Activated CD4-positive, CD25-positive, alpha-beta regulatory T cell treated with anti-CD3 and anti-CD28 coated beads, Interleukin-2, amount 50 U/mL, for 16 hours (primary cell): ENCODE measurements around the gene NDEL1.
A peak's percentile ranks its signal among the peaks of the same experiment; 100 is the strongest.

ENCODE experiments used
- DNase-seq: peaks from one replicate; pipeline ENCODE4 v3.0.0-alpha.2; 2020; ENCODE audit warnings: low read depth, low spot score

The NDEL1 gene

DNA sequence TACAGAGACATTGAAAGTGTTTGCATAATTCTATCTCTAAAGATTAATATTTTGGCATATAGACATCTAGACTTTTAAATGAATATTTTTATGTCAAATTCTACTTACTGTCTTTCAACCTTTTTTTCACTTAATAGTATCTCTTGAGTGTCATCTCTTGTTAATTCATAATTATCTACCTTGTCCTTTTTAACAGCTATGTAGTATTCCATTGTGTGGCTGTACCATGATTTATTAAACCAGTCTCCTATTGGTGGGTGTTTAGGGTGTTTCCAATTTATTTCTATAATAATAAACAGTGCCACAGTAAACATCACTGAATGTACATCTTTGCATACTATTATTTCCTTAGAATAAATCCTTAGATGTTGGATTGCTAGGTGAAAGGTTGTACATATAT, 21.7 kb upstream of the NDEL1 start:
- DNase-seq = no peak

DNA sequence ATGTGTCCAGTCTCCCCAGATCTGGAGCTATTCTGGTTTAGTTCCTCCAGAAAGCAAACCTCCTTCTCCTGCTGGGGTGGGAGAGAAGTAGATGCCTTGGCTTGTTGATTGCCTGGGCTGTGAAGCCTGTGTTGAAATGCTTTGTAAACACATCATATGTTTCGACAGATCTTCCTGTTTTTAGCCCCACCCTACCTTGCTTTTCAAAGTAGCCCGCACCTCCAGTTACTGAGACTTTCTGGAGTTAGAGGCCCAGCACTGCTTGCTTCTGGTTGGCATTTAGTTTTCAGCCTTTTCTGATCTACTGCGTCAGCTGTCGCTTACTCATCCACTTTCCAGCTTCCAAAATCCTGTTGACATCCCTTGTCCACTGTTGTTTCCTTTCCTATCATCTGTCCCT, 17.9 kb upstream of the NDEL1 start:
- DNase-seq = no peak

DNA sequence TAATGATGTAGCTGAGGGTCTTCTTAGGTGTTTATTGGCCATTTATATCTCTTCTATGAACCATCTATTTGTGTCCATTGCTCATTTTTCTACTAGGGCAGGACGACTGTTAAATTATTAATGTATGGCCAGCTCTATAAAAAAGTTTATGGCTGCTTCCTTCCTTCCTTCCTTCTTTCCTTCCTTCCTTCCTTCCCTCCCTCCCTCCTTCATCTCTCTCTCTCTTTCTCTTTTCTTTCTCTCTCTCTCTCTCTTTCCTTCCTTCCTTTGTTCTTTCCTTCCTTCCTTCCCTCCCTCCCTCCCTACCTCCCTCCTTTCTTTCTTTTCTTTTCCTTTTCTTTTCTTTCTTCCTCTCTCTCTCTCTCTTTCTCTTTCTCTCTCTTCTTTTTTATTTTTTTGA, 17.2 kb upstream of the NDEL1 start:
- no peak for DNase-seq

DNA sequence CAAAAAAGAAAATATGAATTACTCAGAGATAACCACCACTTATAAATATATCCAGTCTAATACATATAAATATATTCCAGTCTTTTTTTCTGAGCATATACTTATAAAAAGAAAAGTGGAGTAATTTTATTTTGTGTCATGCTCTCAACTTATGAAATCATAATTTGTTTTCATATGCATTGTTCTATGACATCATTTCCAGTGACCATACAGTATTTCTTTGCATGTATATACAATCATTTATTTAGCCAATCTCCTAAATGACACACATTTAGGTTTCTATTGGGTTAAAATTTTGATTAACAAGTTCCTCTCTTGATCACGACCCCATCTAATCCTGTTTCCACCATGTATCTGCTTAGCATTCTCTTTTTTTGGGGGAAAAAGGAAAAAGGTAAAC, 16.4 kb upstream of the NDEL1 start:
- no peak for DNase-seq

DNA sequence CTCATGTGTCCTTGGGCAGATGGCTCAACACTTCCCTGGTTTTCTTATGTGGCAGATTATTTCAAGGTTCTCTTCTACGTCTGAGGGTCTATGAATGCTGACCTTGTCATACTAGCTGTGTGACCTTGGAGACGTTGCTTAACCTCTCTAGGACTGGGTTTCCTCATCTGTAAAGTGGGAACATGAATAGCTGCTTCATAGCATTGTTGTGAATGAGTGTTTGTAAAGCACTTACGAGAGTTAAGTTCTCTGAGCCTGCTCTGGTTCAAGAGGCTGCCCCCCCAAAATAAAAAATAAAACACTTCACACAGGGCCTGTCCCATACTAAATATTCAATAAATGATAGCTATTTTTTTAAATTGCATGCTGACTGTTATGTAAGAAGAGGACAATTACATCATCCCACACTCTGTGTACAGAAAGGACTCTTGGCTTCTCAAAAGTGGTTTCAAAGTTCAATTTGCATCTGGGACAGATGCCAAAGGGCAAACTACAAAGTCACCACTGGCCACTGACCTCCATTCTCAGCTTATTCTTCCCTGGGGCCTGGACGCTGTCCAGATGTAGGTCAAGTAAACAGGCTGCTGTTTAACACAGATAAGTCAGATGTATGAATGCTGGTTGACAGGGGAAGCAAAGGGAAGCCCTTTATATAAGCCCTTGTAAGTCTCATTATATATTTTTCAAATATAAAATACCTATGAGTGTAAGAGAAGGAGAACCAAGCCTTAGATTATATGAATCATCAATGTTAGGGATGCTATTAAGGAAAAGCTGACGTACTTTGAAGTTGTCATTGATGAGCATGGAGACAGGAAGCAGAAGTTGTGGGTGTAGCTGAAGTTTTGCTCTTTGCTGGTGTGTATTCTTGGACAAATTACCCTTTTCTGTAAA, 15.4 kb upstream of the NDEL1 start:
- no peak for DNase-seq

DNA sequence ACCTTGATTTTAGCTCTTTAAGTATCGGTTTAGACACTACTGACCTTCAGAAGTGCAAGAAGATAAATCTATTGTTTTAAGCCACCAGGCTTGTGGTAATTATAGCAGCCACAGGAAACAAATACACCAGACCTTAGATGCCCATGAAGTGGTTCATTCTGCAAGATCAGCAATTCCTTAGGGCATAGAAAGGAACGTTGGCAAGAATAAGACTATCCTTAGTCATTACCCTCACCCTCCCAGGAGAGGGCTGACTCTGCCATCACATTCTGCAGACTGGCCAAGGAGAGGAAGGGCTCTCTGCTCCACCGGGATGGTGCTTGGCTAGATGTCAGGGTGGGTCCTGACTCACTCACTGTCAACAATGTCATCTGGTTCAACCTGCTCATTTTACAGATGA, 14.1 kb upstream of the NDEL1 start:
- no peak for DNase-seq

DNA sequence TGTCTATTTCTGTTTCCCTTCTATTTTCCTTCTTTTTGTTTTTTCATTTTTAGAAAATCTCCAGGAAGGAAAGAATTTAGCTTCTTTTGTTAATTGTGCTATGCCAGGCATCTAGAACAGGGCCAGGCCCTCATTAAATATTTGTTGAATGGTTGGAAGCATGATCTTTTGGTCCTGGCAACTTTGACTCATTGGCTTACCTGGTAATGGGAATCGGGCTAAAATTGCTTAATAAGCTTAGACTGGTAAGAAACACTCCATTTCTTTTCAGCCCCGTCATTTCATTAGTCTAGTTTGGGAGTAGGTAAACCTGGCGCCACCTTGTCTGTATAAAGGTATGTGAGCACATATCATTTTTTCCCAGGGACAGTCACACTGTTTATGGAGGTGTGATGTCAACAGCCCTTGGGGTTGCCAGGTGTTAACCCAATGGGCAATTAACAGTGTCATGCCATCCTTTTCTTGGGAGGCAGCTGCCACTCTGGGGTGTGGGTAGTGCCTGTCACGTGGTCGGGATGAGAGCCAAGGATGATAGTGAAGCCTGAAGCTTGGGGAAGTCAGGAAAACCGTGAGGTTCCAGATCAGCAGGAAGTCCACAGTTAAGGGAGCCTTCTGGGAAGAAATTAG, 9.5 kb upstream of the NDEL1 start:
- no peak for DNase-seq

DNA sequence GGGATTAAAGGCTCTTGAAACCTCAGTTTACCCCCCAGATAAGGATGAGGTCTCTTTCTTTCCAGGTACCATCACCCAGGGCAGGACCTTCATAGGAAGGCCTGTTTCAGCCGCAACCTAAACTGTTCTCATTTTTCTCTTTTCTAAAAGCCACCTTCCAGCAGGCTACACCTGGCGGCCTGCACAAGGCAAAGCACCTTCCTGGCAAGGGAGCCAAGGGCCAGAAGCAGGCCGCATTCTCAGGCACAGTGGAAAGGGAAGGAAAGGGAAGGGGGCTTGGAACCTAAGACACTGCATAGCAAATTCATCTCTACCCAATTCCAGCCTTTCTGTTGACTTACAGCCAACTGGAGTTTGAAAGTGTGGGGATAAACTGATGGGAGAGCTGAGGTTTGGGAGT, 8.9 kb upstream of the NDEL1 start:
- no peak for DNase-seq

DNA sequence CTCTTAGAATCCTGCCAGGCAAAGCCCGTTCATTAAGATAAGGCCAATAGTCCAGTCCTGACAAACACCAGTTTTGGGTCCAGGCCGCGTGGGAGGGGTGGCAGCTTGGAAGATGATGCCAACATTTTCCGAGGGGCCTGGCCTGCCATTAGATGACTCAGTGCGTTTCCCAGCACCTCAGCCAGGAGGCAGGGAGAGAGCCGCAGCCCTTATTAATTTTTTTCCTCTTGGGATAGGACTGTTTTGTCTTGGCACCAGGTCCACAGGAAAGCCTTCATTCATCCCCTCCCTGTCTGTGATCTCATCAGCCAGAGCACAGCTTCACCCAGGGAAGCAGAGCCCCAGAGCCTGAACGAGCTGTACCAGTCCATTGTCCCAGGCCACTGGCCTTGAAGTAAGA, 4.7 kb upstream of the NDEL1 start:
- no peak for DNase-seq

DNA sequence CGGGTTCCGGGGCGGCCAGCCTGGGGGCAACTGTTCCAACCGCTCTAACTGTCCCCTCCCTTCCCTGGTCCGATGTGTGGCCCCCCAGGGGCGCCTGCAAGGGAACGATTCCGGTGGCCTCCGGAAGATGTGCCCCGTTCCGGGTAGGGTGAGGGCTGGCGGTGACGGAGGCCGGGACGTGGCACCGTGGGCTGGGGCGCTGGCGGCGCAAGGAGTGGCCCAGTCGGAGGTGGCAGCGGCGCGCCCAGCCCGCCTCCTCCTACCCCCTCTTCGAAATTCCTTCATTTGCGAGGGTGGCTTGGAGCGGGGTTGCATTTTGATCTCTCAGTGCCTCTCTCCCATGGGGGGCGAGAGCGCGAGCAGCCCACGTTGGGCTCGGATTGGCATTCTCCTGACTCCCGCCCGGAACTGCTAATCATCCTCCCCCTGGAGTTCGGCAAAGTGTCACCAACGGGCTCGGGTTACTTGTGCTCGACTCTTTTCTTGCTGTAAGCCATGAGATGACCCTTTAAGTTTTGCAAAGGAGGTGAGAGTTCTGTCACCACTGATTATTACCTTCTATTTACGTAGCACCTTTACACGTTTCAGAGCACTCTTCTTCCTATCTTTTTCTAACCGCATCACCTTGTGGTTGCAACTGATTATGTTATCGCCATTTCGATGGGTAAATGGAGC, 622 bp downstream of the NDEL1 start:
- peak; percentile 25 for DNase-seq

DNA sequence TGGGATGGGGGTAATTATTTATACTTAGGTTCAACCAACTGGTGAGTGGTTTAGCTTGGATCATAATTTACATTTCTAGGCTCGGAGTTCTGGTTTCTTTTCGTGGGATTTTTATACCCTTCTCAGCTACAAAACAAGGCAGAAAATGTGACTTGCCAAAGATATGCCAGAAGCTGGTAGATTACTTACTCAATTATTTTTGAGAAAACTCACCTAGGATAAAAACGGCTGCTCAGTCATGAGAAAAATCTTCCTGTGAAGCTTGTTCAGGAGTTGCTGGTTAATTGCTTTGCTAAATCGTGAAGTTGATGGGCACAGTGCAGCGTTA, 1.1 kb downstream of the NDEL1 start:
- DNase-seq = no peak

DNA sequence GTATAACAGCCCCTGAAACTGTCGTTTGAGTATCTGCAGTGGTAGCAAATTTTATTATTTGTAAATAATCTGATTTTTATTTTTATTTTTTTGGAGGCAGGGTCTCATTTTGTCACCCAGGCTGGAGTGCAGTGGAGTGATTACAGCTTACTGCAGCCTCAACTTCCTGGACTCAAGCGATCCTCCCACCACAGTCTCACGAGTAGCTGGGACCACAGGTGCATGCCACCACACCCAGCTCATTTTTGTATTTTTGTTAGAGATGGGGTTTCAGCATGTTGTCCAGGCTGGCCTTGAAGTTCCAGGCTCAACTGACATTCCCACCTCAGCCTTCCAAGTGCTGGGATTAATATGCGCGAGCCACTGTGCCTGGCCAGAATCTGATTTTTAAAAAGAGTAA, 2.8 kb downstream of the NDEL1 start:
- no peak for DNase-seq

DNA sequence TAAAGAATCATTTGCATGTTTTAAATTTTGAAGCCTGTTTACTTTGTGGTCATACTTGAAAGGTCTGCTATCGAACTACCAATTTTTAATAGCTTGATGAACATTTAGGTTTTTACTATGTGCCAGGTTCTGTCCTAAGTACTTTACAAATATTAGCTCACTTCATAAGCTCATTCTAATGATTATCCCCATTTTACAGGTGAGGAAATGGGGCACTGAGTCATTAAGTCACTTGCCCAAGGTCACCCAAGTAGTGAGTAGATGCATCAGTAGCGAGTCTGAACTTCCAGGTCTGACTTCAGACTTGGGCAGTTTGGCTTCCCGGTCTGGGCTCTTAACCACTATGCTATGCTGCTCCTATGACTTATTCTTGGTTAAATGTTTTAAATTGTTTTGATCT, 4.0 kb downstream of the NDEL1 start:
- DNase-seq = no peak

DNA sequence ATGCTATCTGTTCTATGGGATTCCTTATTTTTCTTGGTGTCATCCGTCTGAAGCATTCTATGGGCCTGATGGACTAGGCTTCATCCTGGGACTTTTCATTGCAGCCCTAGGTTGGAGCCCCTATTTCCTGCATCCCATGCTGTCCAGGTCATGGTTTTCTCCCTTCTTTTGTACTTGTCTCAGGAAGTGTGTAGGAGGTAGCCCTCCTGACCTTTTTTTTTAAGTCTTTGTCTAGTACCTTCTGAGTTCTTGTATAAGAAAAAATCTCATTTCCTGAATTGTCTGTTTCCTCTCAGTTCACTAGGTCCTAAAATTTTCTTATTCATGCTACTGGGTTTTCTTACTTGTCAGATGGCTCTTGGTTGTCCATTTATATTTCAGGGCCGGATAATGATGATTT, 6.0 kb downstream of the NDEL1 start:
- no peak for DNase-seq

DNA sequence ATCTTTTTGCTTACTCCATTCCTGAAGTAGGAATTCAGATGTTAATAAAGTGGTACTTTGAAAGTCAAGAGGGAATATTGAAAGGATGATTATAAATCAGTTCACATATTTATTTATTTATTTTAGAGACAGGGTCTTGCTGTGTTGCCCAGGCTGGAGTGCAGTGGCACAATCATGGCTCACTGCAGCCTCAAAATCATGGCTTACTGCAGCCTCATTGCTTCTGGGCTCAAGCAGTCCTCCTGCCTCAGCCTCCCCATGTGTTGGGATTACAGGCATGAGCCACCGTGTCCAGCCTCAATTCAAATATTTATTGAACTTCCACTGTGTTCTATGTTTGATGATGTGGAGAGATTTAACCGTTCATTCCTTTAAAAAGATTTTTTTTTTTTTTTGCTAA, 6.6 kb downstream of the NDEL1 start:
- no peak for DNase-seq

DNA sequence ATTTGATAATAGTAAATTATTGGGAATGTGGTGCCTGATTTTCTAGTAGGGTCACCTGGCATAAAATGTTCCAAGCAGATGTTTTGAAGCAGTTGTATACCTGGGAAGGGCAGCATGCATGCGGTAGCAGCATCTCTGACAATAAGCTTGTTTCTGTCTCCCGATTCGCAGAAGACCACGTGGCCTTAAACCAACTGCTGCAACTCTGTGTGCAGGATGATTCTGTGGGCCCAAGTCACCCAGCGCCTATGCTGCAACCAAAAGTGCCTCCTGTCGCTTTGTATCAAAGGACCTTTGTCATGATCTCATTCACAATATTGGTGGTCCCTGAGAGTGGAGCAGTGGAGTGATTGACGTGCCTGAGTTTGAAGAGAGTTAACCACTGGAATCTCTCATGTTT, 8.1 kb downstream of the NDEL1 start:
- no peak for DNase-seq

DNA sequence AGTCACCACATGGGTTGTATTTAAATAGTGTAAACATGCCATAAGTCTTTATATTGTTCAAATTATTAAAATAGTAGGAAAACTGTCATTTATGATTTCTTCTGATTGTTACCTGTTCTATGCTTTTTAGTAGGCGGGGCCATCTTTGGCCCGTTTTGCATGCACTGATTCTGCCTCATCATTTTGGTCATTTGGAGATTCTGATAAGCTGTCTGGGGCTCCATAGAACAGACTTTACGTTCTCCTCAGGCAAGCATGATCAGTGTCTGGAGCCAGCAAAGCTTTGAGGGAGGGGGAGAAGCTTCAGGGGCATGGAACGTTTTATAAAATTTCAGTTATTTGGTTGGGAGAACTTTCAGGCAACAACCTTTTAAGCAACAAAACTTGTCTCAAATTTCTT, 8.8 kb downstream of the NDEL1 start:
- DNase-seq = no peak

DNA sequence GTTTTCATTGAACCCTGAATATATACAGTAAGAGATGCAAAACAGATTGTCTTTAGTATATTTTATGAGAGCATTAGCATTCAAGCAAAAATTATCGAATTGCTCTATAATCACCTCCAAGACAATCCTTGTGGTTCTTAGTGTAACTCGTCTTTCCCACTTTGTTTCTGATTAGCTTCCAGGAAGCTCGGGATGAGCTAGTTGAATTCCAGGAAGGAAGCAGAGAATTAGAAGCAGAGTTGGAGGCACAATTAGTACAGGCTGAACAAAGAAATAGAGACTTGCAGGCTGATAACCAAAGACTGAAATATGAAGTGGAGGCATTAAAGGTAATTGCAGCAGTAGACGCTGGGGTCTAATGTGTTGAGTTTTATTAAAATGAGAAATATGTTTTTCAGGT, 9.9 kb downstream of the NDEL1 start:
- DNase-seq = no peak

DNA sequence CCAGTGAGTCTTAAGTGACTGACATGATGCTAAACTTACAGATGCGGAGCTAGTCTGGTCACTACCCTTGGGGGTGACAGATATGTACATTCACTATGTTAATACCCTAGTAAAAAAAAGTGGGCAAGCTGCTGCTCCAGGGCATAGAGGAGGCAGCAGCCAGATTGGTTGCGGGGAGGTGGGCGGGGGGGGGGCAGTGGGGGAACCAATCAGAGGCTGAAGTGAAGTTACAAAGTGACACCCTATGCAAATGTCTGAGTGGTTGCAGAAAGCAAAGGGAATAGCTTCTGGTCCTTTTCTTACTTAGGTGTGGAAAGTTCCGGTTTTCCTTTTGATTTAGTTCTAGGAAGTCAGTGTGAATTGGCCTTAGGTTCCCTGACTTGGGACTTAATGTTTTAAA, 12.1 kb downstream of the NDEL1 start:
- DNase-seq = no peak

DNA sequence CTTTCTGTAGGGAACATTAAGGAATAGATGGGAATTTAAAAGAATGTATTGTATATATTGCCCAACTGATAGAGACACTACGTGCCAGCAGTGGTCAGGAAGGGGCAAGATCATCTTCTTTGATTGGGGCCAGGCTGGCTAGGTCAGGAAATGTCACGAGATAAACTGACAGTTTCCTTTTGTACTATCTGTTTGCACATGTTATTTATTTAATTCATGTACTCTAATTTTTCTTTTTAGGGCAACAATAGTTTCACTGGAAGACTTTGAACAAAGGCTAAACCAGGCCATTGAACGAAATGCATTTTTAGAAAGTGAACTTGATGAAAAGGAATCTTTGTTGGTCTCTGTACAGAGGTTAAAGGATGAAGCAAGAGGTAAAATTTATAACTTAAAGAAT, 12.6 kb downstream of the NDEL1 start:
- DNase-seq = no peak

DNA sequence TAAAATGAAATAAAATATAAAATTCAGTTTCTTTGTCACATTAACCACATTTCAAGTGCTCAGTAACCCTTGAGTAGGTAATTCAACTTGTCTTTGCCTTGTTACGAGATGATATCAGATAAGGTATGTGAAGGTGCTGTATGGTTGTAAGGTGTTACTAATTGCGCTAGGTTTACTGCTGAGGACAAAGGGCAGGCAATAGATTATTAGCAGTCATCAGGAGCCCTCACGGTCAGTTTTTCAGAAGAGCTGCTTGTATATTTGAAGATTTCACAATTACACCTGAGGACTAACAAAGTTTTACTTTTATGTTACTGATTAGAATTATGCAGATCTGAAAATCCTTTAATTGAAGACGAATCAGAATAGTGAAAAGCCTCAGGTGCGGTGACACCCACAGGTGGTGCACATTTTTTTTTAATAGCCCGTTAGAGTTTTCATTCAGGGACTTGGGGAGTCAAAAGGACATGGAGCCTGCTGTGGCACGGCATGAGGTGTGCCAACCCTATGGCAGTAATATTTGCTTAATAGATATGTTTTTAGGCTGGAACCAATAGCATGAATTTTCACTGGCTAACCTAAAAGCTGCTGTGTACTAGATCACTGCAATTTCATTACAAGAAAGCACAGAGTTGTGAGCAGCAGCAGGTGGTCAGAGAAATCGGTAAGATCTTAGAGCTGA, 16.4 kb downstream of the NDEL1 start:
- no peak for DNase-seq

DNA sequence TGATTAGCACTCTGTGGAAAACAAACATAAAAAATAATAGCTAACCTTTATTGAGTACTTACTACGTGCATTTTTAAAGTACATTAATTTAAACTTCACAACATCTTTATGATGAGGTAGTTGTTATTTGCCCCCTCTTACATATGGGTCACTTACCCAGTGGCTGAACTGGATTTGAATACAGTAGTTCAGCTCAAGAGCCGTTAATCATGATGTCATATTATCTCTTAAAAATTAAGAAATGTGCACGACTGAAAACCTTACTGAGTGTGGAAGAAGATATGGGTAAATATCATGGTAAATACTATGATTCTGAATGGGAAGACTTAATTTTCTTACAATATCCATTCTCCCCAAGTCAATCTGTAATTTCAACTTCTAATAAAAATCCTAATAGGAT, 17.6 kb downstream of the NDEL1 start:
- no peak for DNase-seq
